ENCODE results near the gene CASP12.
A peak's percentile ranks its signal among the peaks of the same experiment; 100 is the strongest.

CASP12 gene

GRCh38 chr11:104876324-104876723 is 21.9 kb downstream of the CASP12 start:
- H3K4me3 ChIP-seq (replicated peaks; ENCODE audit: low read depth, low read length) = no peak overlapping the region
- no peak for DNase-seq (ENCODE audit: low read depth)
- no peak for TF ChIP-seq CTCF (IDR thresholded peaks at IDR 0.05; ENCODE audit: low read length, missing control alignments)

GRCh38 chr11:104873252-104873651 is 25.0 kb downstream of the CASP12 start:
- DNase-seq (ENCODE audit: low read depth) = no peak
- no peak for TF ChIP-seq CTCF (IDR thresholded peaks at IDR 0.05; ENCODE audit: low read length, missing control alignments)
- no peak overlapping the region for H3K4me3 ChIP-seq (replicated peaks; ENCODE audit: low read depth, low read length)

- no peak for DNase-seq (ENCODE audit: low read depth)
- no peak overlapping the region for H3K4me3 ChIP-seq (replicated peaks; ENCODE audit: low read depth, low read length)
- no peak for TF ChIP-seq CTCF (IDR thresholded peaks at IDR 0.05; ENCODE audit: low read length, missing control alignments)
These were observed 25.9 kb downstream of the CASP12 start for GRCh38 chr11:104872393-104872792.

- H3K4me3 ChIP-seq (replicated peaks; ENCODE audit: low read depth, low read length) = no peak overlapping the region
- DNase-seq (ENCODE audit: low read depth) = peak; percentile 27
- TF ChIP-seq CTCF (IDR thresholded peaks at IDR 0.05; ENCODE audit: low read length, missing control alignments) = no peak
These were observed 27.4 kb downstream of the CASP12 start for GRCh38 chr11:104870910-104871309.

- no peak overlapping the region for H3K4me3 ChIP-seq (replicated peaks; ENCODE audit: low read depth, low read length)
- TF ChIP-seq CTCF (IDR thresholded peaks at IDR 0.05; ENCODE audit: low read length, missing control alignments) = no peak
- DNase-seq (ENCODE audit: low read depth) = no peak
These were observed 31.4 kb downstream of the CASP12 start for GRCh38 chr11:104866815-104867214.

- H3K4me3 ChIP-seq (replicated peaks; ENCODE audit: low read depth, low read length) = no peak overlapping the region
- no peak for DNase-seq (ENCODE audit: low read depth)
- TF ChIP-seq CTCF (IDR thresholded peaks at IDR 0.05; ENCODE audit: low read length, missing control alignments) = no peak
These were observed 39.1 kb downstream of the CASP12 start for GRCh38 chr11:104858882-104859775.

GRCh38 chr11:104856607-104857006 is 41.7 kb downstream of the CASP12 start:
- DNase-seq (ENCODE audit: low read depth) = peak; percentile 6
- TF ChIP-seq CTCF (IDR thresholded peaks at IDR 0.05; ENCODE audit: low read length, missing control alignments) = no peak

More at GRCh38 chr11:104856607-104857006, 41.7 kb downstream of the CASP12 start:
- no peak overlapping the region for H3K4me3 ChIP-seq (replicated peaks; ENCODE audit: low read depth, low read length)

Data from fibroblast of pulmonary artery (primary cell).